ENCODE data around the gene HAGH.

The HAGH gene

DNA sequence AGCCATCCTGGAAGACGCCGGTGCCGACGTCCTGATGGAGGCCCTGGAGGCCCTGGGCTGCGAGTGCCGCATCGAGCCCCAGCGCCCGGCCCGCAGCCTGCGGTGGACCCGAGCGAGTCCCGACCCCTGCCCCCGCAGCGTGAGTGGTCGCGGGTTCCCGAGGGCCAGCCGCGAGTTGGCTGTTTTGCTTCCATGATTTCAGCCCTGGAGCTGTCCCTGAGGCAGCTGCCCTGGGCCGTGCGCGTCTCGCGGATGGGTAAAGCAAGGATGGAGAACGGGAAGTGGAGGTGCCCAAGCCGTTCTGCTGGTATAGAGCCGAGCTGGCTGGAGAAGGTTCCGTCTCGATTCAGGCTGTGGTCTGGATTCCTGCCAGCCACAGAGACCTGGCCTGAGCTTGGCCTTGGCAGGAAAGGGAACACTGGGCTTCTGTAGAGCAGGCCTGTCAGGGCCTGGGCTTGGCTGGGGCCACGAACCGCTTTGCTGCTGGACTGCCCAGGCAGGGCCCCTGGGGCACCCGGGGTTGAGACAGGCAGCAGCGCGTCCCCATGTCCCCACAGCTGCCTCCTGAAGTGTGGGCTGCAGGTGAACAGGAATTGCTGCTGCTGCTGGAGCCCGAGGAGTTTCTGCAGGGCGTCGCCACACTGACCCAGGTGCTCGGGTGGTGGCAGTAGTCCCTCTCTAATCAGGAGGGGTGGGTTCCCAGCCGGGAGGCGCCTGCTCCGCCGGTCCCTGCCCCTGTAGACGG, 52.8 kb downstream of the HAGH start:
- DNase-seq (ENCODE audit: low read depth in 2 of 2): no peak

DNA sequence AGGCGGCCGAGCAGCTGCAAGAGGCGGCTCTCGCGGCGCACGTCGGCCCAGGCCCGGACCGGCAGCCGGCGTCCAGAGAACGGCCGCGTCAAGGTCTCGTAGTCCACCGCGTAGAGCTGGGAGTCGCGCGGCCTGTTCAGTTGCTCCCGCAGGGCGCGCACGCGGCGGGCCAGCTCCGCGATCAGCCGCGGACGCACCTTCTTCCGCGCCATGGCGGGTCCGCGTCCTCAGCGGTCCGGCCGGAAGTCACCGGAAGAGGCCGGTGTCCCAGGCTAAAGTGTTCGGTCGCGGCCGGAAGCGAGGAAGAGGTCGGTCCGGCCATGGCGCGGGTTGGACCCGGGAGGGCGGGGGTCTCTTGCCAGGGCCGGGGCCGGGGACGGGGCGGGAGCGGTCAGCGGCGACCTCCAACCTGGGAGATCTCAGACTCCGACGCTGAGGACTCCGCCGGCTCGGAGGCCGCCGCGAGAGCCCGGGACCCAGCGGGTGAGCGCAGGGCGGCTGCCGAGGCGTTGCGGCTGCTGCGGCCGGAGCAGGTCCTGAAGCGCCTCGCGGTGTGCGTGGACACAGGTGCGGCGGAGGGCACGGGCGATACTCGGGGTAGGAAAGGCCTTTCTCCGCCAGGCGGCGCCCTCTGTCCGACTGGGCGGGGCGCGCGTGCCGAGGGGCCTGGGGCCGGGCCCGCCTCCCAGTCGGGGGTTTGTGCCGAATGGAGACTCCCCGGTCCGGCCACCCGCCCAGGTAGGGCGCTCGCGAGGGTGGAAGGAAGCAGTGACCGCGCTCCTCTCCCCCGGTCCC, 53.5 kb downstream of the HAGH start, which contains the start of gene MRPS34:
MRPS34 (minus strand) TSS at position 227 of the 795 bp plus-strand sequence; CDS start at position 212, 15 bp downstream.
- peak; percentile 74 to 78 for DNase-seq (ENCODE audit: low read depth in 2 of 2)

DNA sequence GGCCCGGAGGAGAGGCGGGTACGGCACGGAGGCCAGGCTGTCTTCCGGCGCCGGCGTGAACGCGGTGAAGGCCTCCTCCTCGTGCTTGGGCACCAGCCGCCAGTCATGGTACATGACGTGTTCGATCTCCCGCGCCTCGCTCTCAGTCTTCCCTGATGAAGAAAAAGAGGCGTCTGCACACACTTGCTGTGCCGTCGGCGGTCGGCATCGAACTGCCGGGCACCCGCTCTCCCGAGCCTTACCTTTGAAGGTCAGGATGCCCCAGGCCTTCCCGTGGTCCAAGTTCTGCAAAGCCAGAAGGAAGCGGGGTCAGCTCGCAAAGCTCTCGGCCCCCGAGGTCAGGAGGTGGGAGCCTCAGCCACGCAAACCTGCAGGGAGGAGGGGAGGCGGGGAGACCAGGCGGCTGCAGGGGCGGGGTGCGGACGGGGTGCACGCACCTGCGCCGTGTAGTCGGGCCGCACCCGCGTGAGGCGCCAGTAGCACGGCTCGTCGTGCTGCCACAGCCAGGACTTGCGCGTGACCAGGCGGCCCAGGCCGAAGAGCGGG, 54.2 kb downstream of the HAGH start, which contains the start of gene EME2:
EME2 (plus strand) TSS at position 449 of the 546 bp plus-strand sequence. CDS start 418 bp downstream, outside the sequence.
- peak; percentile 25 to 41 for DNase-seq (ENCODE audit: low read depth in 2 of 2)

DNA sequence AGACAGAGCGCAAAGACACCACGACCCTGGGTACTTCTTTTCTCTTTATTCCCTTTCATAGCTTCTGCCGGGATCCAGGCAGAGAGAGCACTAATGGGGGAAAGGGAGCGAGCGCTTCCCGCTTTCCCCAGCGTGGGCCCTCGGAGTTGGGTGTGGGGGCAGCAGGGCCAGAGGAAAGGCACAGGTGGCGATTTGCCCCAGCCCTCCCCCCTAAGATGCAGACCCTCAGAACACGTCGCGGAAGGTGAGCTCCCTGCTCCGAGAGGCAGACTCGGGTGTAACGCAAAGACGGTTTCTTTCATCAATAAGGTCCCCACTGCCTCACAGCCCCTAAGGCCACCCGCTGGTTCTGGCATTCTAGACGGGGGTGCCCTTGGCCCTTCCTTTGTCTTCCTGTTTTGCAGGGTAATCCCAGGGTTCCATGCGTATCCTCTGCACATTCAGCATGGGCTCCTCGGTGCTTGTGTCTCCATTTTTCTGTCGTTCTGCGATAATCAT, 54.7 kb downstream of the HAGH start:
- no peak for DNase-seq (ENCODE audit: low read depth in 2 of 2)

DNA sequence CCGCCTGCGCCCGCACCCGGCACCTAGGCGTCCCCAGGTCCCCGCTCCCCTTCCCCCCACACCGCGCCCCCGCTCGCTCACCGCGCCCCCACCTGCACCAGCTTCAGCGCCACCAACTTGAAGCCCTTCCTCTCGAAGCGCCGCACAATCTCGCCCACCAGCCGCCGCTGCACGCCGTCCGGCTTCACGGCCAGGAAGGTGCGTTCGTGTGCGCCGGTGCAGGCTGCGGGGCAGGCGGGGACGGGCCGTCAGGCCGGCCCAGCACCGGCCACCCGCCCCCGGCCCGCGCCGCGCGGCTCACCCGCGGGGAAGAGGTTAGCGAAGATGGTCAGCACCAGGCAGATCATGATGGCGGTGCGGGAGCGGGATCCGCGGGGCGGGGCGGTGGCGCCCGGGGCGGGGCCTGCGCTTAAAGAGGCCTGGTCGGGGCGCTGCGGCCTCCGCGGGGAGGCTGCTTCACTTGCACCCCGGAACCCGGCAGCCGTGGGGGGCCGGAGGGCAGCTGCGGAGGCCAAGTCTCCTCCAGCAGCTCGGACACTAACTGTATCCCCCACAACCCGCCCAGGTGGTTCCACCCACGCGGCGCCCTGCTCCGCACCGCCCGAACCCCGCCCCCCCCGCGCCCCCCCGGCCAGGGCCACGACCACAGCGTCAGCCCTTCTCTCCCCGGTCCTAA, 55.3 kb downstream of the HAGH start, which contains the start of gene NME3:
NME3 (minus strand) TSS at position 356 of the 676 bp plus-strand sequence; CDS start at position 347, 9 bp downstream.
- peak; percentile 55 to 77 for DNase-seq (ENCODE audit: low read depth in 2 of 2)

DNA sequence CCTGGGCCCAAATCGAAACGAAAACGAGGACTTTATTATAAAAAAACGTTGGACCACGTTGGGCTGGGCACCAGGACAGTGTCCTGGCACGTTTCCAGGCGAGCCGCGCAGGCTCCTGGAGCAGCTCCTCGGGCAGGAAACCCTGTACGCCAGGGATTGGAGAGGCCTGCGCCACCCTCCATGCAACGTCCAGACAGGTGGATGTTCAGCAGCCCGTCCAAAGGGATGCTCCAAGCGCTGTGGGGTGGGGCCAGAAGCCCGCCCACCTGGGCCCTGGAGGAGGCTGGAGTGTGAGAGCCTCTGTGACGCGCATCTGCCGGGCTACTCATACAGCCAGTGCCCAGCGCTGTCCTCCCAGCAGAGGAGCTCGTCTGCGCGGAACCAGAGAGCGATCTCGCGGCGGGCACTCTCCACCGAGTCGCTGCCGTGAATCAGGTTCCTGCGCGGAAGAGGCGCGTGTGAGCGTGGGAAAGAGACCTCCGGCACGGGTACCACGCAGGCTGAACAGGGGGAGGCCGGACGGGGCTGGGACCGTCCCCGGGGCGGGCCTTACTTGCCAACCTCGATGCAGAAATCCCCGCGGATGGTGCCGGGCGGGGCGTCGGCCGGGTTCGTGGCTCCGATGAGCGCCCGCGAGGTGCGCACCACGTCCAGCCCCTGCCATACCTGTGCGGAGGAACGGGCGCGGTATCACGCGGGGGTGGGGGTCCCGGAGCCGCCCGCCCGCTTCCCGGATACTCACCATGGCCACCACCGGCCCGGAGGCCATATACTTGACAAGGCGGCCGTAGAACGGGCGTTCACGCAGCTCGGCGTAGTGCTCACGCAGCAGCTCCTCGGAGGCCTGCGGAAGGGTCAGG, 56.1 kb downstream of the HAGH start:
- peak in 1 of 2 experiments; percentile 51 for DNase-seq (ENCODE audit: low read depth in 2 of 2)

DNA sequence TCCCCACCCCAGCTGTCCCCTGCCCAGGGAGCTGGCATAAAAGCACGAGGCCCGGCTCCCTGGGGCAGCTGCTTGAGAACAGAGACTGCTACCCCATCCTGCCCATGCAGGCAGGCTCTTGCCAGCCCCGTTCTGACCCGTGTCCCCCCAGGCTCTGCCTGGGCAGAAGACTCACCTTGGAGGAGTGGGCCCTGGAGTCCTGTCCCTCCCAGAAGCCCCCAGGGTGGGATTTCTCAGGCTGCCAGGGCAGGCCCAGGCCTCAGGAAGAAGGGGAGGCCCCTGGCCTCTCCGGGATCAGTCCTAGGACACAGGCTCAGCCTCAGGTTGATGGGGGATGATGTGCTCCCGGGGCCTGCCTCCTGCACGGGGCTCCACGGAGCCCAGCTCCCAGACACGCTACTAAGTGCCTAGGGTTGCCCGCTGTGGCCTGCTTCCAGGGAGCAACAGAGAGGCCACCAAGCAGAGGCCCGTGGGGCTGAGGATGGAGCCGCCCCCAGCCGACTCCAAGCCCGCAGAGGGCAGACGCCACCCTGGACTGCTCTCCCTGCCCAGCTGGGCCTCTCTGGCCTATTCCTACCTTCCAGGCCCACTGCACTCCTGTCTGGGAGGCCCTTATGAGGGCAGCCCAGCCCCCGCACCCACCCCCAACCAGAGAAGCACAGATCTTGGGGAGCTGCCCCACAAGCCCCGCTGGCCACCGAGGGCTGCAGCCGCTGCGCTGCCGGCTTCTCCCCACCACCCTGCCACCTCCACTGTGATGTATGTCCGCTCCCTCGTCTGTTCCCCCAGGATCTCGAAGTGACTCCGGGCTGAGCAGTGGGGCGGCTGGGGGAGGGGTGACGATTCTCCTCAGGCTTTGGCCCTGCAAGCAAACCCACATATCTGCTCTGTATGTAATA, 57.0 kb downstream of the HAGH start:
- DNase-seq (ENCODE audit: low read depth in 2 of 2): no peak

DNA sequence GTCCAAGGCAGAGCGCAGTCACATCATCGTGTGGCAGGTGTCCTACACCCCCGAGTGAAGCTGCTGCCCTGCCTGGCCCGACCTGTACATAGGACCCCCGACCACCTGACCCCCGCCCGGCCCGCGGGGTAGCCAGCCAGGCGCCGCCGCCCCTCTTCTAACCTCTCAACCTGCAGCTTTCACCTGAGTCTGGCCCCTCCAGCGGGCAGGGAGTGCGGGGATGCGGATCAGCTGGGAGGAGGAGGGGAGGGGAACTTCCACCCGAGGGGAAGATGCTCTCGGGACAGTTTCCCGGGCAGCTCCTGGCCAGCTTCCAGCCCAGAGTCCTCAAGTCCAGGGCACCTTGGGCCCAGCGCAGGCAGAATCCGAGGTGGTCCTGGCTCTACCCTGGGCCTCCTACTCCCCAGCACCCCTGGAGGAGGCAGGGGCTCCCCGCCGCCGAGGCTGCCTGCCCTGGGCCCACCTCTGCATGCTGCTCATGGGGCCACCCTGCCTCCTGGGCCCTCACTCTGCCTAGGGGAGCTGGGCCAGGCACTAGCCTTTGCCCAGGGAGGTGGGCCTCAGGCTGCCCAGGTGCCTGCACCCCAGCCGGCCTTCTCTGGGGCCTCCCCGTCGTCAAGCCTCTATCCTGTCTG, 57.7 kb downstream of the HAGH start:
- no peak for DNase-seq (ENCODE audit: low read depth in 2 of 2)

DNA sequence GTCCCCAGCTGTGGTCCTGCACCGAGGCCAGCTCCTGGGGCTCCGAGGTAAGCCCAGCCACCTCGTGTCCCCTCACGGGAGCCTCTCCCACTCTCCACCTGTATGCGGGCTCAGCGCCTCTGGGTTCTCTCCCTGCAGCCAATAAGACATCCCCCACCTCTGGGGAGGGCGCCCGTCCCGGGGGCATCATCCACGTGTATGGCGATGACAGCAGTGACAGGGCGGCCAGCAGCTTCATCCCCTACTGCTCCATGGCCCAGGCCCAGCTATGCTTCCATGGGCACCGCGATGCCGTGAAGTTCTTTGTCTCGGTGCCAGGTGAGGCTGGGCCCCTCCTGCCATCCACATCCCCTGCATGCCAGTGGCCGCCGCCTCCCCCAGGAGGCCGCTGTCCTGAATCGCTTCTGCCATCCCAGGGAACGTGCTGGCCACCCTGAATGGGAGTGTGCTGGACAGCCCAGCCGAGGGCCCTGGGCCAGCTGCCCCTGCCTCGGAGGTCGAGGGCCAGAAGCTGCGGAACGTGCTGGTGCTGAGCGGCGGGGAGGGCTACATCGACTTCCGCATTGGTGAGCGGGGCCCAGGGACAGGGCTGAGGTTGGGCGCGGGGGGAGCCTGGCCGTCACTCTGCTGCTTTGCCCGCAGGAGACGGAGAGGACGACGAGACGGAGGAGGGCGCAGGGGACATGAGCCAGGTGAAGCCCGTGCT, 58.4 kb downstream of the HAGH start:
- no peak for DNase-seq (ENCODE audit: low read depth in 2 of 2)

DNA sequence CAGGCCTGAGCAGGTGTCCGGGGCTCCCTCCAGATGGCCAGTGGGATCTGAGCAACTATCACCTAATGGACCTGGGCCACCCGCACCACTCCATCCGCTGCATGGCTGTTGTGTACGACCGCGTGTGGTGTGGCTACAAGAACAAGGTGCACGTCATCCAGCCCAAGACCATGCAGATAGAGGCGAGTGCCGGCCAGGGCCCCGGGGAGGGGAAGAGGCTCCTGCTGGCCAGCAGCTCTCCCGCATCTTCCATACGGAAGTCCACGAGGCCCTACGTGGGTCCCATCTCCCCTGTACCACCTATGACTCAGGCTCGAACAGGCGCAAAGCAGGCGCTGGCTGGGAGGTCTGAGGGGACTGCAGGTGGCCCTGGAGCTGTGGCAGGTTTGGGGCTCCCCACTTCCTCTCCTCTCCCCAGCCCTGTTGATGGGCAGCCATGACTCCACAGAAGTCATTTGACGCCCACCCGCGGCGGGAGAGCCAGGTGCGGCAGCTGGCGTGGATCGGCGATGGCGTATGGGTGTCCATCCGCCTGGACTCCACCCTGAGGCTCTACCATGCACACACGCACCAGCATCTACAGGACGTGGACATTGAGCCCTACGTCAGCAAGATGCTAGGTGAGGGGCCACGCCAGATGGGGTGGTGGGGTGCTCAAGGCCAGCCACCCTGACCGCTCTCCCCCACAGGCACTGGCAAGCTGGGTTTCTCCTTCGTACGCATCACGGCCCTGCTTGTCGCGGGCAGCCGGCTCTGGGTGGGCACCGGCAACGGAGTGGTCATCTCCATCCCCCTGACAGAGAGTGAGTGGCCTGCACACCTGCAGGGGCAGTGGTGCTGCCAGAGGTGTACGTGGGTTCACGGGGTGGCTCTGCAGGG, 59.3 kb downstream of the HAGH start:
- DNase-seq (ENCODE audit: low read depth in 2 of 2): no peak

DNA sequence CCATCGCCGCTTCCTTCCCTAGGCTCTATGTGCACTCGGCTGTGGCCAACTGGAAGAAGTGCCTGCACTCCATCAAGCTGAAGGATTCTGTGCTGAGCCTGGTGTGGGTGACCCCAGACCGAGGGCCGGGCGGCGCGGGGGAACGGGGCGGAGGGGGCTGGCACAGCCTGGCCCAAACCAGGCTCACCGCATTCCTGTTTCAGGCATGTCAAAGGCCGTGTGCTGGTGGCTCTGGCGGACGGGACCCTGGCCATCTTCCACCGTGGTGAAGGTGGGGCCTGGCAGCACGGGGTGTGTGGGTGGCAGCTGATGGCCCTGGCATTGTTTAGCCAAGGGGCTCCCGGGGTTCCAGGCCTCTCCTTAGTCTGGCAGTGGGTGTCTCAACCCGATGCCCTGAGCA, 59.9 kb downstream of the HAGH start:
- DNase-seq (ENCODE audit: low read depth in 2 of 2): no peak

DNA sequence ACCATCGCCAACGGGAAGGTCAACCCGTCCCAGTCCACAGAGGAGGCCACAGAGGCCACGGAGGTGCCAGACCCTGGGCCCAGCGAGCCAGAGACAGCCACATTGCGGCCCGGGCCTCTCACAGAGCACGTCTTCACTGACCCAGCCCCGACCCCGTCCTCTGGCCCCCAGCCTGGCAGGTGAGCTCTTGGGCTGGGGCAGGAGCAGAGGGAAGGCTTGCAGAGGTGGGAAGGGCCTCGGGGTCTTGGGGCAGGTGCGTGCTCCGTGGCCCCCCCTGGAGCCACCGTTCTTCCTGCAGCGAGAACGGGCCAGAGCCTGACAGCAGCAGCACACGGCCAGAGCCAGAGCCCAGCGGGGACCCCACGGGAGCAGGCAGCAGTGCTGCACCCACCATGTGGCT, 60.4 kb downstream of the HAGH start:
- DNase-seq (ENCODE audit: low read depth in 2 of 2): no peak

DNA sequence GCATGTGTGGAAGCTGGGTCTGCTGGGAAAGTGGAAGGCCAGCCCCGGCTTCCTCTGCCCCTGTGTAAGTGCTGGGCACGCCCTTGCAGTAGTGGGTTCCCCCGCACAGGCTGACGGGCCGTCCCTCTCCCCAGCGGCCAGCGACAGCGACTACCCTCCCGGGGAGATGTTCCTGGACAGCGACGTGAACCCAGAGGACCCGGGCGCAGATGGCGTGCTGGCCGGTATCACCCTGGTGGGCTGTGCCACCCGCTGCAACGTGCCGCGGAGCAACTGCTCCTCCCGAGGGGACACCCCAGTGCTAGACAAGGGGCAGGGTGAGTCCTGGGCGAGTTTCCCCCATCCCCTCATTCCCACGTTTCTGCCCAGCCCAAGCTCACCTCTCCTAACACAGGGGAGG, 60.8 kb downstream of the HAGH start:
- no peak for DNase-seq (ENCODE audit: low read depth in 2 of 2)

DNA sequence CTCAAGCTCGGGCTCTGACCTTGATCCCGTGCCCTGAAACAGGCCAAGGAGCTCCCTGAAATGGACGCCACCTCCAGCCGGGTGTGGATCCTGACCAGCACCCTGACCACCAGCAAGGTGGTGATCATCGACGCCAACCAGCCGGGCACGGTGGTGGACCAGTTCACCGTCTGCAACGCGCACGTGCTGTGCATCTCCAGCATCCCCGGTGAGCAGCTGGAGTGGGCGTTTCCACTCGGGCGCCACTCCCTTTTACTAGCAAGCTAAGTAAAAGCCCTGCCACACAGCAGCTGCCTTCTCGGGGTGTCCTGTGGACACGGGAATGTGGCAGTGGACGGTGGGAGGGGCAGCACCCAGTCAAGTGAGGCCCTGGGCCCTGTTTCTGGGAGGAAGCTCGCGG, 61.7 kb downstream of the HAGH start:
- DNase-seq (ENCODE audit: low read depth in 2 of 2): no peak

DNA sequence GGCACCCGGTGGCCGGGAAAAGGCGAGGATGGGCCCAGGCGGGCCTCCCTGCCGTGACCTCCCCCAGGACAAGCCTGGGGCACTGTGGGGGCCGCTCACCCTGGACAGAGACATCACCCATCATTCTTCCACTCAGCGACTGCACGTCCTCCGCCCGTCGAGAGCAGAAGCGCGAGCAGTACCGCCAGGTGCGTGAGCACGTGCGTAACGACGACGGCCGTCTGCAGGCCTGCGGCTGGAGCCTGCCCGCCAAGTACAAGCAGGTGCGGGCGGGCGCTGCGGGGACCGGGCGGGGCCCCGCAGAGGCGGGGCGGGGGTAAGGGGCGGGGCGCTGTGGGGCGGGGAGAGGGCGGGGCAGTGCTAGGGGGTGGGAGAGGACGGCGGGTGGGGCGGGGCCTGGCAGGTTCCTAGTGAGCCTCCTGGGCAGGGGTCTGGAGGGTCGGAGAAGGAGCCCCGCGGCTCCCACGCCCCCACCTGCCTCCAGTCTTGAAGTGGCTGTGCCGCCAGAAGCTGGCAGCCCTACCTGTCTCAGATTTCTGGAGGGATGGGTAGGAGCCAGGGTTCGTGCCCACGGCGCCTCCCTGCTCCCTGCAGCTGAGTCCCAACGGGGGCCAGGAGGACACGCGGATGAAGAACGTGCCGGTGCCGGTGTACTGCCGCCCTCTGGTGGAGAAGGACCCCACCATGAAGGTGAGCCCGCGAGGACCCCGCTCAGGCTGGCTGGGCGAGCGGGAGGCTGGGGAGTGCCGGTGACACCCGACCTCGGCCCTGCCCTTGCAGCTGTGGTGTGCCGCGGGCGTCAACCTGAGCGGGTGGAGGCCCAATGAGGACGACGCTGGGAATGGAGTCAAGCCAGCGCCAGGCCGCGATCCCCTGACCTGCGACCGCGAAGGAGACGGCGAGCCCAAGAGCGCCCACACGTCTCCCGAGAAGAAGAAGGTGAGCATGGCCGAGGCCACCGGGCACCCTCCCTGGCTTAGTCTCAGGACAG, 62.8 kb downstream of the HAGH start:
- DNase-seq (ENCODE audit: low read depth in 2 of 2): no peak

DNA sequence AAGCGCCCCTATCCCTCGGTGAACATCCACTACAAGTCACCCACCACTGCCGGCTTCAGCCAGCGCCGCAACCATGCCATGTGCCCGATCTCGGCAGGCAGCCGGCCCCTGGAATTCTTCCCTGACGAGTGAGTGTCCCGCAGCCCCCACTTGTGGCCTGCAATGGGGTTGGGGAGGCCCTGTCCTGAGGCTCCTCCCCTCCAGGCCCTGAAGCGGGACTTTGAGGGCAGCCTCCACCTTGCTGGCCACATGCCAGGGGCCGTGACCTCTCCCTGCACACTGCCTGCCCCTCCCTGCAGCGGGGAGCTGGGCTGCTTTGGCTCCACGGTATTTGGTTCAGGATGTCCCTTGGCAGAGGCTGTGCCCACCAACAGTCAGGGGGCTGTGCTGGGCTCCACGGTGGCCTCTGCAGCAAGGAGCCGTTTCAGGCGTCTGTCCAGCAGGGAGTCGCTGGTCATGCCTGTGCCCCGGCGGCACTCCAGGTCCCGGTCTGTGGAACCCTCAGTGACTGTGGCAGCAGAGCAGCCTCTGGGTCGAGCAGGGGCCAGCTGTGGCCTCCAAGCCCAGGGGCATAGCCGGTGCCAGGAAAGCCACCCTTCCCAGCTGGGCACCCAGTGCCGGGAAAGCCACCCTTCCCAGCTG, 63.6 kb downstream of the HAGH start:
- no peak for DNase-seq (ENCODE audit: low read depth in 2 of 2)
